Measurements from ENCODE around the gene FAM53B.

Gene FAM53B

DNA sequence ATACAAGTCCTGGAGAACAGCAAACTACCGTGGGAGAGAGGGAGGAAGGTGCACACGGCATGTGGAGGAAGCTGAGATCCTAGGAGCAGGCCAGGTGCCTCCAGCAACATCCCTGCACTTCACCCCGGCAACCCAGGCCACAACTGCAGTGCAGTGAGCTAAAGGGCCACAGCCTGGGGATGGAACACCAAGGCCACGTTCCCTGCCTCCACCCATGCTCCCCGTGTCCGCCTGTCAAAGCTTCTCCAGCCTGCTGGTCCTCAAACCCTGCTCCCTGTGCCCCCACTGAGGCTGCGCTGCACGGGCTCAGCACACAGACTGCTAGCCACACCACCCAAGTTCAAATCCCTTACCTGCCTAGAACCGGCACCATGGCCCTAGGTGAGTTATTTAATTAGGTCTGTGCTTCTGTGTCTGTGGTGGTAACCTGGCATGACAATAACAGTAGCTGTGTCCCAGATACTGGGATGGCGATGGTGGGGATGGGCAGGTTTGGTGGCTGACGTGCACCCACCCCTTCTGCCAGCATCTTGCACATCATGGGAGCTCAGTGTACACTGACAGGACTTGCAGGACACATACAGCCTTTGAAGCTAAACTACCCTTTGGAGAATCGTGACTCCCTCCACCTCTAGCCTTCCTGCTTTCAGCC lies 85.5 kb downstream of the FAM53B start:
- DNase-seq: no peak

- DNase-seq: no peak
Observed at GRCh38 chr10:124657806-124658205, 86.4 kb downstream of the FAM53B start.

DNA sequence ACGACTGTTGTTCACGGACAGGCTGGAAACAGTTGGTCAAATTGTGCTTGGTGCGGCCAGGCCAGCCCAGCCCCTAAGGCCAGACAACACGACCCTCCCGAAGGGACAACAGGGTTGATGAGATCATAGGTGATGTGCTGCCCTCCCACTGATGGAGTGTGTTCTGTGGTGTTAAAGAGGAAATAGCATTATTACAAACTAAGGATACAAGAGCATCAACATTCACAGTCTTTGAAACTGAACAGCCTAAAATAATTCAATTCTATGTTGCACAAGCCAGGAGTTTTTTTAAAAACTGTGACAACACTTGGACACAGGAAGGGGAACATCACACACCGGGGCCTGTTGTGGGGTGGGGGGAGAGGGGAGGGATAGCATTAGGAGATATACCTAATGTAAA lies 87.6 kb downstream of the FAM53B start:
- no peak for DNase-seq

DNA sequence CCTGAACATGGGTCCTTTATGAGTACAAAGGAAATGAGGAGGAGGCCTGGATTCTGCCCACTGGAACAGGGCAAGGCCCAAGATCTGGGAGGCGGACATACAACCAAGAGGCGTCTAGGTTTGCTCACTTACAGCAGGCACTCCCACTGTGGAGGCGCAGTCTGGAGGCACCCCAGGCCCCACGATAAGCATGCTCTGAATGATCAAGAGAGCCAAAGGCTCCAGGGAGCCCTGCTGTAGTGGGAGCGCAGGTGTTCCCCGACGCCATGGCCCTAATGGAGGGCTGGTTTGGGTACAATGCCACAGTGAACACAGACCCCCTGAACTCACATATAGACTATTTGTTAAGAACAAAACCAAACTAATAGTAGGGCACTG lies 88.1 kb downstream of the FAM53B start:
- no peak for DNase-seq

GRCh38 chr10:124655191-124656112 lies 88.7 kb downstream of the FAM53B start:
- DNase-seq: no peak

DNA sequence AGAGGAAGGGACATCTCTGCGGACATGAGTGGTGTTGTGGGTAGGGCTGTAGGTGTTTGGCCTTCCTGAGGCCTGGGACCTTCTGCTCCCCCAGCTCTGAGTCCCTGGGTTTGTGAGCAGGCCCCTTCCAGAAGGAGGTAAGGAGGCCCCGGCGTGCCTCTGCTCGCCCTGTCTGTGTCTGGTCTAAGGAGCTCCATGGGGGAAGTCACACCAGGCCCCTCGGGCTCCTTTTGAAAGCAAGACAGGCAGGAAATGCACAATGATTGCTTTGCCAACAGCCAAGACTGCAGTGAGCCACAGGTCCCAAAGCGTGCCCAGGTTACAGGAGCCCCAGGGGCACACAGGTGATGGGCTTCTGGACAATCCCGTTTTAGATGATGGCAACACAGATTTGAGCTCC lies 89.5 kb downstream of the FAM53B start:
- DNase-seq: no peak

- DNase-seq: no peak
Observed at GRCh38 chr10:124653811-124654651, 90.1 kb downstream of the FAM53B start.

GRCh38 chr10:124653311-124653710 lies 90.9 kb downstream of the FAM53B start:
- DNase-seq: no peak

GRCh38 chr10:124652701-124653100 lies 91.5 kb downstream of the FAM53B start:
- no peak for DNase-seq

GRCh38 chr10:124652200-124652599 lies 92.0 kb downstream of the FAM53B start:
- DNase-seq: no peak

DNA sequence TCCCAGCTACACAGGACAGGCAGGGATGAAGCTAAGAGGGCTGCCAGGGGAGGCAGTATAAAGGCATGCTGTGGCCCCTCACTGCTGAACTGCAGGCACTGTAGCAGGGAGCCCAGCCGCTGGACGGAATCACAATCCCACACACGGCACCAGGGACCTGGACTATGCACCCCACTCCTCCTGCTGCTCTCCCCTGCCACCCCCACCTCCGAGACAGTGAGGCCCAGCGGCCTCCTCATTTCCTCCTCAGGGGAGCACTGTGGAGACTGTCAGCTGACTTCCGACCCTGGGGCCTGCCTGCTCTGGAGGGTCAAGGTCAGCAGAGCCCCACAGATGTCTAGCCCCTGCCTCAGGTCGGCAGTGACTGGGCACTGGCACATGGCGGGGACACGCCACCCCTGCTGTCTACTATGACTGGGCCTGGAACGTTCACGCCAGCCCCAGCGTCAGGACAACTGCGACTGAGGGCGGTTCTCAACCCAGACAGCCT lies 92.7 kb downstream of the FAM53B start:
- no peak for DNase-seq

- DNase-seq: peak; percentile 56
Observed at GRCh38 chr10:124650820-124651401, 93.3 kb downstream of the FAM53B start.

DNA sequence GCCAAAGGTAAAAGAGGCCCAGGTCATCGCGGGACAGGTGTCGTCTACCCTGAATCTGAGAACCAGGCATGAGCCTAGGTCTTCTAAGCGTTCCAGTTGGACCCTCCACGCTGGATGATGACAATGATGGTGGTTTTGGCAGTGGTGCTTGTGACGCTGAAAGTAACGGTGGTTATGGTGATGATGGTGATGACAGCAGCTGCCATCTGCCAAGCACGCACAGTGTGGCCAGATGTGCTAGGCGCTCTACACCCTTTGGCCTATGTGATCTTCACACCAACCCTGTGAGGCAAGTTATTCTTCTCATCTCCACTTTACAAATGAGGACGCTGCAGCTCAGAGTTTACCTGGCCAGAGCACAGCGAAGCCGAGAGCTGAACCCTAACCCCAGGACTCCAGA lies 93.9 kb downstream of the FAM53B start:
- DNase-seq: no peak

DNA sequence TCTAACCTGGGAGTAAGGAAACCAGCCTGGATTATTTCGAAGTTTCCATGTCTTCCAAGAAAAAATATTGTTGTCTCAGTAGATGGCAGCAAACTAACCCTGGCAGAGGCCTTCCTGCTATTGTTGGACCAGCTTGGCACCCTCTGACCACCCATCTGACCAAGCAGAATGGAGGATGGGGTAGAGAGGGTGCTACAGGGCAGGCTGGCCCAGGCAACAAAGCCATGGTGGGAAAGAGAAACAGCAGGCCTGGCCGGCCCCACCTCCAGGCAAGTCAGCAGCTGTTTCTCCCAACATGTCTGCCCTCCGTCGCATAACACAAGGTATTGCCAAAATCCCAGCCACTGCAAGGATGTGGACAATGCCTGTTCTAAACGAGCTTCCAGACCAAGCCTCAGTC lies 95.0 kb downstream of the FAM53B start:
- no peak for DNase-seq

DNA sequence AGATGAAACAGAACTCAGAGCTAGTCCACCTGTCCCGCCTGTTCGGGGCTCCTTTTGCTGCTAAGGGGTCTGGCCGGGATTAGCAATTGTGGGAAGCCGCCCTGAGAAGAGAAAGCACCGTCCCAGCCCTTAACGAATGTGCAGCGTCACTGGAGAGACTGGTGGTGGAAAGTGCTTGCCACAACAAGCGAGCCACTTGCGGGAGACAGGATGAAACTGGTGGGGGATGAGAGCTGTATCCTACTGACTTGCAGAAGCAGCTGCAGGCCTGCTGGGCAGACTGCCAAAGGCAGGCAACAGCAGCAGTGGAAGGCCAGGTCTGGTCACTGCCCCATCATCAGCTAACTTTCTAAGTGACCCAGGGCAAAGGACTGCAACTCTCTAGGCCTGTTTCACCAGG lies 95.4 kb downstream of the FAM53B start:
- DNase-seq: peak; percentile 41

DNA sequence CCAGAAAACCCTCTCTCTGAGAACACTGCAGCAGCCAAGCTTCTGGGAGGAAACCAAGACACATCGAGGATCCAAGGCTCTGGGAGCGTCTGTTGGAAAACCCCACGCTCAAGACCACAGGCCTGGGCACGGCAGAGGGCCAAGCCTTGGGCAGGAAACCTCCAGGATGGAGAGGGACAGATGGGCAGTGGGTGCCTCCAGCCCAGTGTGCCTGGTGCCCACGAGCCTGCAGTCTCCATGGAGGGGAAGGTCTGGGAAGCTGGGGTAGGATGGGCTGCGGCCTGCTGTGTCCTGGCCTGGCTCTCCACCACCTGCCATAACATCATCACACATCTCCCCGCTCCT lies 96.1 kb downstream of the FAM53B start:
- DNase-seq: no peak

DNA sequence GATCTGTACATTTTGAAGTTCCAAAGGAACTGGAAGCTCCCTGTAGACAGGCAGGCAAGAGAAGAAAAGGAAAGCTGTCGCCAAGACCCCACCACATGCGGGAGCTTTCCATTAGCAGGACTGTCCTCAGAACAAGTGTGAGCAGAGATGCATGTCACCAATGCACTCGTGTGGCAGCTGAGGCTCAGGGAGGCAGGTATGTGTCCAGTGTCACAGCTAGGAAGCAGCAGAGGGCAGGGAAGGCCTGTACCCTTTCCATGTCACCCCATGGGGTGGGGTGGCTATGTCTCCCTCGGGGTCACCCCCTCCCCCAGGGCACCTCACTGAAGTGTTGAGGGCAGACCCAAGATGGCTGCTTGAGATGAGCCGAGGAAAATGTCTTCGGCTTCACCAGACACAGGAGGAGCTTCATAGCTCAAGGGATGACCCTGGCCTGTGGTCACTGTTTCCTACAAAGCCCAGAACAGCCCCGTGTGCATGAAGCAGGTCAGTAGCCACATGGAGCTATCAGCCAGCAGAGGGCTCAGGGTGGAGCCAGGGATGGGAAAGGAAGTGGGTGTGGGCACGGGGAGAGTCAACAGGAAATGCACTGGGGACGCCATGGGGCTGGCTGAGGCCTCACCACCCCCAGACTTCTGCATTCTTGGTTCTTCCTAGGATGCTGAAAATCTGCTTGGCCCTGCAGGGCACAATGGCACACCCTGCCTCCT lies 96.6 kb downstream of the FAM53B start:
- DNase-seq: peak; percentile 50

DNA sequence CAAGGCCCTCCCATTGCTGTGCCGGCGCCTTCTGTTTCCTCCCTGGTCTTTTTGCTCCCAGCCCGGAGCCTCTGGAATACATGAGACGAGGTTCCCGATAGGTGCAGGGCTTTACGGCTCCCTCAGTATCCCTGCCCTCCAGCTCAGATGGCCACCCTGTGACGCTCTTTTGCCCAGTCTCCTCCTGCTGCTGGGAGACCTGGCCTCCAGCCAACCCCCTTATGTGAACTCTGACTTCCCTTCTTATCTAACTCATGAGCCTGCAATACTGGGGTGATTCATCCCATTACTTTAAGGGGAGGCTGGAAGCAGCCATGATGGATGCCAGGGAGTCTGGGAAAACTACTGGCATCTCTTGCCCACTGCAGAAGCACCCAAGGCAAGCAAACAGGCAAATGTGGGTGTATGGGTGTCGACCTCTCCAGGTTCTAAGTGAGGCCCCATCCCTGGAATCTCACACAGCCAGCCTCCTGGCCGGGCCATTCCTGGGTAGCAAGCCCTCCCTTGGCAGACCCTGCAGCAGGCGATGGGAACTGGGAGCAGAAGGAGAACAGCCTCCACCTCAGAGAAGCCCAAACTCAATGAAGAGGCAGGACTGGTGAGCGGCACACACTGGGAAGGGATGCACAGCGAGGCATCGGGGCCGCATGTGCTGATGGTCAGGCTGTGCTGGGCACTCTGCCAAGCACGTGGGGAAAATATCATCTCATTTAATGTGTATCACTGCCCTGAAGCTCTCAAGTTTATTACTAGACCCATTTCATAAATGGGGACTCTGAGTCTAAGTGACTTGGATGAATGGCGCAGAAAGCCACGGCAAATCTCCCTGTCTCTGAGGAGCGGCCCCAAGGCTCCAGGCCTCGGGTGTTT lies 97.5 kb downstream of the FAM53B start:
- no peak for DNase-seq

DNA sequence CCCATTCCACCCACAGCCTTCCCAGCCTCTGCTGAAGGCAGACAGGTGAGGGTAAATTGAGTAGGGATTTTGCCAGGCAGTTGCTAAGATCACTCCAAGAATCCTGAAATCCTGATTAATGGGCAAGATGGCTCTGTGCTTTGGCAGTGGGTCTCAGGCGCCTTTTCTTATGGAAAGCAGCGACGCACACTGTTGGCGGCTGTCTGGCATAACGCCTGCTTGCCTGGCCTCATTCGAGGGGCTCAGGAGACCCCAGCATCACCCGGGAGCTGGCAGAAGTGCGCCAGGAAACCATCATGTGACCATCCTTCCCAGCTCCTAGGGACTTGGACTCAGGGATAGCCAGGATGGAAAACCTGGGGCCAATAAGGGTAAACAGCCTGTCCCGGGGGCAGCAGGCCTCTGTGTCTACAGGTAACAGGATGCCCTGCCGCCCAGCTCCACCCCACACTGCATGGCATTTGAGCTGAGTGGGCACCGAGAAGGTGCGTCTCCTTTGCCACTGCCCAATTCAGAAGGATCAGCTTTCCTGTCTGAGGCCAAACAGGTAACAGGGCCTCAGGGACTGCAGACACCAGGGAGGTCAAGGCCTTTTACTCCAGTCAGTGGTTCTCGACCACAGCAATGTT lies 98.6 kb downstream of the FAM53B start:
- no peak for DNase-seq

GRCh38 chr10:124644771-124645415 lies 99.3 kb downstream of the FAM53B start:
- no peak for DNase-seq

Measured in activated naive CD4-positive, alpha-beta T cell treated with anti-CD3 and anti-CD28 coated beads, Interleukin-2, amount 50 U/mL, for 16 hours (primary cell).